ENCODE results near the gene ASNSD1. TPM values are rescaled to one million over a fixed set of nuclear protein-coding genes. Genes with fewer than 3 reads are reported as not detected.

ASNSD1 gene
- total and polyA plus RNA-seq, 9 of the 15 experiments (the other 6 are each of a cell fraction or from before 2014, with no cell fraction given): 23.9 to 56.4 (median 38.3) TPM

GRCh38 chr2:189621781-189622180 lies 39.5 kb upstream of the ASNSD1 start:
- TF ChIP-seq KLF10 (CRISPR knock-in tag; IDR thresholded peaks at IDR 0.05): no peak
- TF ChIP-seq CREB3 (tag; conservative IDR thresholded peaks at IDR 0.05; ENCODE audit: low read depth): no peak
- TF ChIP-seq, protein P1, sequence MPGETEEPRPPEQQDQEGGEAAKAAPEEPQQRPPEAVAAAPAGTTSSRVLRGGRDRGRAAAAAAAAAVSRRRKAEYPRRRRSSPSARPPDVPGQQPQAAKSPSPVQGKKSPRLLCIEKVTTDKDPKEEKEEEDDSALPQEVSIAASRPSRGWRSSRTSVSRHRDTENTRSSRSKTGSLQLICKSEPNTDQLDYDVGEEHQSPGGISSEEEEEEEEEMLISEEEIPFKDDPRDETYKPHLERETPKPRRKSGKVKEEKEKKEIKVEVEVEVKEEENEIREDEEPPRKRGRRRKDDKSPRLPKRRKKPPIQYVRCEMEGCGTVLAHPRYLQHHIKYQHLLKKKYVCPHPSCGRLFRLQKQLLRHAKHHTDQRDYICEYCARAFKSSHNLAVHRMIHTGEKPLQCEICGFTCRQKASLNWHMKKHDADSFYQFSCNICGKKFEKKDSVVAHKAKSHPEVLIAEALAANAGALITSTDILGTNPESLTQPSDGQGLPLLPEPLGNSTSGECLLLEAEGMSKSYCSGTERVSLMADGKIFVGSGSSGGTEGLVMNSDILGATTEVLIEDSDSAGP (CRISPR knock-in tag; IDR thresholded peaks at IDR 0.05): no peak
- TF ChIP-seq NCOA4 (IDR thresholded peaks at IDR 0.05; ENCODE audit: partially characterized antibody): no peak
- TF ChIP-seq NCOR1 (IDR thresholded peaks at IDR 0.05): no peak
- TF ChIP-seq SUPT5H (IDR thresholded peaks at IDR 0.05): no peak
- TF ChIP-seq FOXK1 (CRISPR knock-in tag; IDR thresholded peaks at IDR 0.05; ENCODE audit: borderline replicate concordance): no peak
- no peak for TF ChIP-seq FOXP4 (CRISPR knock-in tag; IDR thresholded peaks at IDR 0.05; ENCODE audit: borderline replicate concordance)
- Histone ChIP-seq H3K4me2 (ENCODE audit: insufficient read depth, low read length) (no peak overlapping the region), H3K79me2 (ENCODE audit: control insufficient read depth, insufficient read depth, low read length) (no peaks in the 10 kb centered on the region), H3K27me3 (ENCODE audit: control insufficient read depth in 2 of 2, insufficient read depth in 2 of 2, low read length in 2 of 2) (no peaks in the 10 kb centered on the region), H3K9ac (ENCODE audit: insufficient read depth in 1 of 2, low read depth in 2 of 2, low read length in 2 of 2) (no peak overlapping the region; a peak in 1 of 4 replicates), H4K20me1 (replicated peaks; ENCODE audit: control insufficient read depth, insufficient read depth, low read length) (no peaks in the 10 kb centered on the region), H3K4me1 (replicated peaks in 1 of 2; ENCODE audit: control insufficient read depth in 2 of 2, insufficient read depth in 2 of 2, low read length in 2 of 2) (peaks cover 0 to 12% of the 10 kb centered on the region in 2 experiments; a peak in 3 of 5 replicates), H3K36me3 (ENCODE audit: control insufficient read depth, insufficient read depth, low read length) (no peaks in the 10 kb centered on the region), H3K9me1 (ENCODE audit: control insufficient read depth, insufficient read depth, low read length) (no peaks in the 10 kb centered on the region), H3K27ac (ENCODE audit: extremely low read depth, low read depth, low read length) (no peak overlapping the region), H3K4me3 (no peak overlapping the region), H3K9me3 (replicated peaks; ENCODE audit: control insufficient read depth, insufficient read depth, low read depth, low read length) (no peaks in the 10 kb centered on the region), H2AFZ (ENCODE audit: low read depth, low read length) (peak overlapping the region; percentile 69)
- no TSS peak for BruUV-seq (replicated peaks)
- DNase-seq (ENCODE audit: extremely low read depth in 1 of 4, low spot score in 3 of 4) (no peak), ATAC-seq (no peak), FAIRE-seq (no peak)
- ChIA-PET POLR2A (no interaction called here), CTCF (ENCODE audit: low intra/inter-chr PET ratio) (no interaction called here)
- intact Hi-C loops (cut with micrococcal nuclease) (no loop called here), in situ Hi-C loops (cut with MboI) (no loop called here)
